Activated CD8-positive, alpha-beta memory T cell treated with anti-CD3 and anti-CD28 coated beads, Interleukin-2, amount 50 U/mL, for 24 hours (primary cell): ENCODE results near the gene SLC34A3.

ENCODE experiments used
- DNase-seq: peaks from one replicate; pipeline ENCODE4 v3.0.0-alpha.2; 2020; ENCODE audit errors: extremely low read depth

The SLC34A3 gene

DNA sequence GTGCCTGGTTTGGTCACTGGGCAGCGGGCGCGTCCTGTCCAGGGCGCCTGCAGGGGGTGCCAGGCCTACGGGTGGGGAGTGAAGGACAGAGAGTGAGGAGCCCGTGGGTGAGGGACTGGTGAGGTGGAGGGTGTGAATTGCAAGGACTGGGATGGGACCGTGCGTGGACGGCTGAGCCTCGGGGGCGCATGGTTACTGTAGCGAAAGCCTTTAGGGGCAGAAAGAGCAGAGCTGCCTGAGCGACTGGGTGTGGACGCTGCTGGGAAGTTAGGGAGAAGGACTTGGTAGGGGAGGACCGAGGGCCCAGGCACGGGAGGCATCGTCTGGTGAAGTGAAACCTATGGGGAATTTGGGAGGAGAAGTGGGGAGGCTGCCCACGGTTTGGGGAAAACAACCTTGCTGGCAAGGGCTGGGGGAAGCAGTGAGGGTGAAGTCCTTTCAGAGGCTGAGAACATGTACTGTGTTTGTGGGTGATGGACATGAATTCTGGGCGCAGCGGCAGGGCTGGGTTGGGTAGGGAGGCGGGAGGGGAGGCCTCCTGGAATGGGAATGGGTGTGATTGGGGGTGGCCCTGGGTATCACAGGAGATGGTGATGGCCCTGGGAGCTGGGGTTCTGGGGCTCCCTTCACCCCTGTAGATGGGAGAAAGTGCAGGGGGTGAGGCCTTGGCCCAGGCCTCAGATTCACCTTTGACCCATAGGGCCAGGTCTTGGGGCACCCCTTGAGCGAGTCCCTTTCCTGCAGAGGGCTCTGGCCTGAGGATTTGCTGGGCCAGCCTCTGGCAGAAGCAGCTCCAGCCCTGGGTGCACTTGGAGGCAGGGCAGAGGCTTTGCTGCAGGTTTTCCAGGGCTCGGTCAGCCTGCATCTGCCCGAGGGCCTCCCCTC lies 45.1 kb downstream of the SLC34A3 start:
- no peak for DNase-seq

DNA sequence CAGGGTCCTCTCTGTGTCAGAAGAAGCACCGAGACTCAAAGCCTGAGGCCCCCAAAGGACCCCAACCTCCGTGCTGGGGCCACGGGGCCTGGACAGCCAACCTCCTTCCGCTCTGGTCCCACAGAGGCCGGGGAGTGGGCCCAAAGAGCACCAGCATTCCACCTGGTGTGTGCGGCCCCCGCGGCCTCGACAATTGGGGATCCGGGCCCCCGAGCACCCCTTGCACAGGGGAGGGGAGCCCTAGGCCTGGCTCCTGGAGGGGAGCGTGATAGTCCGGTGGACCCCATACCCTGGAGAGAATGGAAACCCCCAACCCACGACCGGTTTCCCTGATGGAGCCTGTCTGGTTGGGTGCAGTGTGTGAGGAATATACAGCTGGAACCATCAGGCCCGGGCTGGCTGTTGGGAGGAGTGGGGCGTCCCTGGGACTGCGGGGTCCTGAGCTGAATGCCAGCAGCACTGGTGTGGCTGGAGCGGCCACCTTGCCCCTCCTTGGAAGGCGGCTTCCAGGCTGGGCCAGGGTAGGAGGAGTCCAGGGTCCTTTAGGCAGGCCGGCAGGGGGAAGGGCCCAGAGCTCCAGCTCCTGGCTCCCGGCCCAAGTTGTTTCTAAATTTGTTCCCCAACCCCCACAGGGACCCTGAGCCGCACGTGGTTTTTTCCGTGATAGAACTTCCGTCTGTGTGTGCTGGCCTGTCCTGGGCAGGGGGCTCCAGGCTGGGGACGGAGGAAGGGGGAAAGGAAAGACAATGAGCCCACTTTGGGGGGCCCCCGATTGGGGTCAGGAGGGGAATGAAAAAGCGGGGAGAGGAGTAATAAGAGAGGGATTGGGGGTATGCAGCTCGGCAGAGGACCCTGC lies 46.0 kb downstream of the SLC34A3 start:
- DNase-seq = no peak

DNA sequence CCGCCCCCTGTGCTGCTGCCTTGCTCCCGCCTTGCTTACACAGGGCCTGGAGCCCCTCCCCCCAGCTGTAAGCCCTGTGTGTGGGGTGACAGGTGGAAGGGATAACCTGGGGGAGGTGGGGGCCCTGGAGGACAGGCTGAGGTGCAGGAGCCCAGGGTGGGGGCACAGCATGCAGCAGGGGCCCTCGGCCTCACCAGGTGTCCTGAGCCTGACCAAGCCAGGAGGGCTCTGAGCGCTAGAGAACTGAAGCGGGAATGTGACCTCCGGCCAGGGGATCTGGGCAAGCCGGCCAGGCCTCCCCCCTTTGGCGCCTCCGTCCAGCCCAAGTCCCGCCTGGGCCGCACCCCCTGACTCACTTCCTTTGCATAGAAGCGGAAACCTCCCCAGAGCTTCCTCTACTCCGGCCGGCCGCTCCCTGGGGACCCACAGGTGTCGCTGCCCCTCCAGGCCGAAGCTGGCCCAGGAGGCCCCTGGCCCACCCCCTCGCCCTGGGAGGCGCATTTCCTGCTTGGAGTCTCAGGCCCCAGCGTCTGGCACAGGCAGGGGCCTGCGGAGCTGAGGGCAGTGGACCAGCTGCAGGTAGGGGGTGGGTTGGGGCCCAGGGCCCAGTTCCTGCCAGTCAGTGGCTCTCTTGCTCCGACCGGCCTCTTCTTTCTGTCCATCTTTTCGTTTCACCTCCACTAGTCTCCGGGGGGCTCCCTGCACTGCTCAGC lies 46.8 kb downstream of the SLC34A3 start, which contains the start of gene TOR4A:
TSS of gene TOR4A (plus strand) at position 398 of the 713 bp plus-strand sequence. CDS start 964 bp downstream, outside the sequence.
- no peak for DNase-seq

DNA sequence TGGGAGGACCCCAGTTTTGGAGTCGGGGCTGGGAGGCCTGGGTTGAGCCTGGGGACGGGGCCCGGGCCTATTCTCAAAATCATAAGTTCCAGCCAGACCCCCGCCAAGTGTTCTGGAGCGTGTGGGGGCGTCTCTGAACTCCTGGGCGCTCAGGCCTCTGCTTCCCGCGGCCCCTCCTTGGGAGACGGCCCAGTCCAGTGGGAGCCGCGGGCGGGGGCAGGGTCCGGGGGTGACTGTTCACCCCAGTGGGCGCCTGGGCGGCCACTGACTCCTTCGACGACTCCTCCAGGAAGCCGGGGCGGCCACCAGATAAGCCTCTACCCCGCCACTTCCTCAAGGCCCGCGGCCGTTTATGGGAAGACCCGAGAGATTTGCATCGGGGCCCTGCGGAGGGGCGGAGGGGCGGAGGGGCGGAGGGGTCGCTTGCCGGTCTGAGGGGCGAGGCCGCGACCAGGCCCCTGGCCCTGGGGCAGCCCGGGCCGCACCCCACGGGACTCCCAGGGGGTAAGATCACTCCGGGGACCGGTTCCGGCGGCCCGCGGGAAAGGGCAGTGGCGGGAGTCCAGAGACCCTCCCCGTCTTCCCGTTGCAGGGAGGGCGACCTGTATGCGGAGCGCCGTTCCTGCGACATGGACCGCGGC lies 47.5 kb downstream of the SLC34A3 start:
- no peak for DNase-seq

DNA sequence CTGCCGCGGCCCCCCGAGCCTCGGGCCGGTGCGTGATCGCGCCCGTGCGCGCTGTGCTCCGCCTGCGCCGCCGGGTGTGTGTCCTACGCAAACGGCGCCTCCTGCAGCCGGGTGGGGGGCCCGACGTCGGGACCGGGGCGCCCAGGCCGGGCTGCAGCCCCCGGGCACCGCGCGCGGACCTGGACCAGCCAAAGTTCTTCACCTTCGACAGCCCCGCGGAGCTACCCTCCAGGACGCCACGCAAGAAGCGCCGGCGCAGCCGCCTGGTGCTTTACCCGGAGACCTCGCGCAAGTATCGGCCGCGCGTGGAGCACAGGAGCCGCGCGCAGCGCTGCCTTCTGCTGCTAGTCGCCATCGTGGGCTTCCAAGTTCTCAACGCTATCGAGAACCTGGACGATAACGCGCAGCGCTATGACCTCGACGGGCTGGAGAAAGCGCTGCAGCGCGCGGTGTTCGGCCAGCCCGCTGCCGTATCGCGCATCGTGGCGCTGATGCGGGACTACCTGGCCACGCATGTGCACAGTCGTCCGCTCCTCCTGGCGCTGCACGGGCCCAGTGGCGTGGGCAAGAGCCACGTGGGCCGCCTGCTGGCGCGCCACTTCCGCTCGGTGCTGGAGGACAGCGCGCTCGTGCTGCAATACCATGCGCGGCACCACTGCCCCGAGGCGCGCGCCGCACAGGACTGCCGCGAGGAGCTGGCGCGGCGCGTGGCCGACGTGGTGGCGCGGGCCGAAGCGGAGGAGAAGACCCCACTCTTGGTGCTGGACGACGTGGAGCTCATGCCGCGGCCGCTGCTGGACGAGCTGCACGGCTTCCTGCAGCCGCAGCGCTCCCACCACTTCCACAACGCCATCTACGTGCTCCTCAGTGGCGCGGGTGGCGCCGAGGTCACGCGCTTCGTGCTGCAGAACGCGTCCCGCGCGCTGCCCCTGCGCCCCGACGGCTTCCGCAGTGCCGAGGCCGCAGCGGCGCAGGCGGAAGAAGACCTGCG lies 48.3 kb downstream of the SLC34A3 start:
- no peak for DNase-seq

DNA sequence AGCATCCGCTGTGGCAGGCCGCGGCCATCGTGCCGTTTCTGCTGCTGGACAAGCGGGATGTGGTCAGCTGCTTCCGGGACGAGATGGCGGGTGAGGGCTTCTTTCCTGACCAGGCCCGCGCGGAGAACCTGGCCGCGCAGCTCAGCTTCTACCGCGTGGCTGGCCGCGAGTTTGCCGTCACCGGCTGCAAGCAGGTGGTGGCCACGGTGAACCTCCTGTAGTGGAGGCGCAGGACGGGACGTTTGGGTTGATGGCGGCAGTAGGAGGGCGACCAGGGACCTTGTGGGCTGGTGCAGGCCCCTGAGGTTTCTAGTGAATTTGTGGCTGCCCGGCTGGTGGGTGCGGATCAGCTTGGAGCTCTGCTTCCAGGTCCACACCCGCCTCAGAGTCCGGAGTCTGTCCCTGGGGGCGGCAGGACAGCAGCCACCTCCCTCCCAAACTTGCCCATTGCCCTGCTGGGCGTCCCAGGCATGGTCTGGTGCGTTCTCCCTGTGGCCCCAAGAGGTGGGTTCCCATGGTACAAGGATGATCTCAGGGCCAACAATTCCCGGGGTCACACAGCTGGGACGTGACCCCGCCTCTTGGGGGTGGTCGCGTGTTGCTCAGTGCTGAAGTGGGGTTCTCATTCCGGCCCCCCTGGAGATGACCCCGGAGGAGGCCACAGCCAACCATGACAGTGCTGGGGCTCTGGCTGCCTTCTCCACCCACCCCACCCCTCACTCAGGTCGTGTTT lies 49.2 kb downstream of the SLC34A3 start:
- DNase-seq = no peak

DNA sequence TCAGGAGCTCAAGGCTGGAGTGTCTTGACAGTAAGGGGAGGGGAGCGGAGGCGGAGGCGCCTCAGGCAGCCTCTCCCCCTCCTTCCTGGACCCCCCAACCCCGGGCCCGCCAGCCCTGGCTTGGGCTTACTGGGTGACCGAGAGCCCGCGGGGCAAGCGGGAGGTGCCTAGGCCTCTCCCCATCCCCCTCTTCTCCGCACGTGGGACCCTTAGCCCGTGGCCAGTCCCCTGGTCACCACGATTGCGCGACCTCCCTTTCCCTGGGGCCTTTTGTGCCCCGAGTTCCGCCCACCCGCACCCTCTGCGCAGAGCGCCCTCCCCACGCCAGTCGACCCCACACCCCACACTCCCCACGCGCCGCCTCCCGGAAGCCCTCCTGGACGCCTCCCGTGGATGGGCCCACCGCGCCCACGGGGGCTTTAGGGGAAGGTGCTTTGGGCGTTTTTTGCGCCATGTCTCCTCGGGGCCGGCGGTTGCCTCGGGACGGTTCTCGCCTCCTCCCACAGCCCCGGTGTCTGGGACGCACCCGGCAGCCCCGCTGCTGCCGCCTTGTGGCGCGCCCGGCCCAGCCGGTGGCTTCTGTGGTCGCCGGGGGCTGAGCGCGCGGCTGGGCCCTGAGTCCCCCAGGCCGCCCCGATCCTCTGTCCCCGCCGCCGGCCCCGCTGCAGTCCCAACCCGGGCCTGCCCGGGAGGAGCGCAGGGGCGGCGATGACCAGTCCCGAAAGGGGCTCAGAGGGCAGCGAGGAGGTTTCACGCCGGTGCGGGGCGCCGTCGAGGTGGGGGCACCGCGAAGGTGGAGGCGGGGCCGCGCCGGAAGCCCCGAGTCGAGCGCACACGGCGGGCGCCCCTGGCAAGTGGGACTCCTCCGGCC lies 50.0 kb downstream of the SLC34A3 start:
- no peak for DNase-seq

DNA sequence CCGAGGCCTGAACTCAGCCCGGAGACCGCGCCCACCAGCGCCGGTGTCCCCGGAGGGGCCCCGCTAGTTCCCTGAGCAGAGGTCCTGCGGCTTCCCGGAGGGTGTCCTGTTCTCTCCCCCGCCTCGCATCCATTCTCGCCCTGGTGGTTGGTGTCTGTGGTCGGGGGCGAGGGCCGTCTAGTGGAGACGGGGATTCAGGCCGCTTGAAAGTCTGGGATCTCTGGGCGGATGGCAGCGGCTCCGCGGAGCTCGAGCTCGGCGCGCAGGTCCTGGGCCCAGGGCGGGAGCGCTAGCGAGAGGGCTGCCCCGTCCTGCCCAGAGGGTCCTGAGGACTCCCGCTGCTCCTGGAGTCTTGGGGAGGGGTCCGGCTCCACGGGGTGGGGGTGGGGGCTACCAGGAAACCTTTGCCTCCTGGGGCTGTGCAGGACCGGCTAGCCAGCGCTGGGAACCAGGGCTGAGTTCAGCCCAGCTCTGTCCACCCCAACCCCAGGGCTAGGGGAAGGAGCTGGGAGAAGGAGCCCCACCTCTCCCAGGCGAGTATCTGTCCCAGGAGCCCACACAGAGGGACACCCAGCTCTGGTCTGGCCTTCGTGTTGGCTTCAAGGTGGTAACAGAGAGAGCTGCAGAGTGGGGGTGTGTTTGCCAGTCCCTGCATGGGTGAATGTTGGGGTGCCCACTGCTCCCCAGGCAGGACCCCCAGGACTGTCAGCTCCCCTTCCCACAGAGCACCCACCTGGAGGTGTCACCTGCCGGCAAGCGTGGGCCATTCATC lies 50.8 kb downstream of the SLC34A3 start:
- no peak for DNase-seq
